Activated gamma-delta T cell (primary cell): ENCODE results near the gene GP1BB.
A peak's percentile ranks its signal among the peaks of the same experiment; 100 is the strongest.

Experiments
- DNase-seq: peaks from one replicate; lab custom pipeline; 2025; lab: John Stamatoyannopoulos, UW

GP1BB gene

GRCh38 chr22:19756288-19757128, 33.2 kb downstream of the GP1BB start:
- peak; percentile 27 for DNase-seq

DNA sequence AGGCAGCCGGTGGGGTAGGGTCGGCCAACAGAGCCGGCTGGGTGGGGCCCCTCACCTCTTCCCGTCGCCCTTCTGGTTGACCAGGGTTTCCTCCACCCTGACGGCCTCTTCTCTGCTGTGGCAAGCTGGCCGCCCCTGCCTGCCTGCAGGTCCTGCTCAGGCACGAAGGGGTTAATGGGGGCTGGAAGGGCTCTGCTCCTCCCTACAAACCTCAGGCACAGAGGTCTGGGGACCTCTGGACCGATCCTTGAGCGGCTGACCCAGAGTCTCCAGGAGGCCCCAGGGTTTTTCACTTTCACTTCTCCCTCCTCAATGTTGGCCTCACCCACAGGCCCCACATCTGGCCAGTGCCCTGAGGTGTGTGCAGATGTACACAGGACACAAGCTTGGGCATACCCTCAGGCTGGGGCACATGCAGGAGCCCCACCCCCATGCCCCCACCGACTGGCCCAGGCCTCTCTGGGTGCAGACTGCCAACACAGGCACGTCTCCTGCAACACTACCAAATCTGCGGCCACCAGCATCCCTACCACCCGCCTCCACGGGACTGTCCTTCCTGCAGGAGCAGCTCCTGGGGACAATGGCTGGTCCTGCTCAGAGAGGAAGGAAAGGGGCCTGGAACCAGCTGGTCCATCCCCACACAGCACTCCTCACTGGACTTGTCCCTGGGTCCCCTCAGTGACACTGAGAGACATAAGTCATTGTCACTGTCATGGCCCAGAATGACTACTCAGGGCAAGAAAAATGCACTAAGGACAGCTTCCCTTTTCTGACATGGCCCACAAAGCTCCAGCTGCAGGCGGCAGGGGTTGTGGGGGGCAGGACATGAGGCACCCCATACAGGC, 34.0 kb downstream of the GP1BB start:
- DNase-seq, result no peak

DNA sequence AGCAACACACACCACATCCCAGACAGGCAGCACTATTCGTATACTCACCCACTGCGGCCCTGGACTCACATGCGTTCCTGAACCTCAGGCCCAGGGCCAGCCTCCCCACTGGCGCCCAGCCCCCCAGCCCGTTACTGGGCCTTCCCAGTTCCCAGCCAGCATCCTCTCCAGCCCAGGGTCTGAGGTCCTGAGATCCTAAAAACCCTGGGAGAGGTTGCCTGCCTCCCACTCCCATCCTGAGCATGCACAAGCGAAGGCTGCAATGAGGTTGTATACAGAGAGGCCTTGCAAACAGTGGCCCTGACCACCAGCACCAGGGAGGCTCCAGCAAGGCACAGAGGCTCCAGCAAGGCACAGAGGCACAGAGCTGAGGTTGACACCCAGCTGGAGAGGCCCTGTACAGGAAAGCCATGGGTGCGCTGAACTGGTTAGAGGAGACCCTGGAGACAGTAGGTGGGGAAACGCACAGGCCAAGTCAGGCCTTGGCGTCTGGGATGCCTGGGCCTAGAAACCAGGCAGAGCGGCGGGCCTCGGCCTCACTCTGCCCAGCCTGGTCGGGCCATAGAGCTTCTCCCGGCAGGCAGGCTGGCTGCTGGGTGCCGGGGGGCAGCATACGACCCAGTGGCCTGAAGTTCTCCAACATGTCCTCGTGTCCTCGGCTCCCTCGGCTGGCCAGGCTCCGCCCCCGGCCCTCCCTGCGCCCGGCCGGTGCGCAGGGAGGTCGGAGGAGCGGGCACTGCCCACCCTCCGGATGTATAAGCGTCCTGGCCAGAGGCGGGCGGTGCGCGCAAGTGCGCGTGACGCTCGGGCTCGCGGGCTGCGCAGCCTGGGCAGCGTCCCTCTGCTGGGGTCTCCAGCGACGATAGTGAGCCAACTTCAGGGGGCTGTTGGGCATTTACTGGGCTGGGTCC, 34.9 kb downstream of the GP1BB start:
- DNase-seq, result no peak

DNA sequence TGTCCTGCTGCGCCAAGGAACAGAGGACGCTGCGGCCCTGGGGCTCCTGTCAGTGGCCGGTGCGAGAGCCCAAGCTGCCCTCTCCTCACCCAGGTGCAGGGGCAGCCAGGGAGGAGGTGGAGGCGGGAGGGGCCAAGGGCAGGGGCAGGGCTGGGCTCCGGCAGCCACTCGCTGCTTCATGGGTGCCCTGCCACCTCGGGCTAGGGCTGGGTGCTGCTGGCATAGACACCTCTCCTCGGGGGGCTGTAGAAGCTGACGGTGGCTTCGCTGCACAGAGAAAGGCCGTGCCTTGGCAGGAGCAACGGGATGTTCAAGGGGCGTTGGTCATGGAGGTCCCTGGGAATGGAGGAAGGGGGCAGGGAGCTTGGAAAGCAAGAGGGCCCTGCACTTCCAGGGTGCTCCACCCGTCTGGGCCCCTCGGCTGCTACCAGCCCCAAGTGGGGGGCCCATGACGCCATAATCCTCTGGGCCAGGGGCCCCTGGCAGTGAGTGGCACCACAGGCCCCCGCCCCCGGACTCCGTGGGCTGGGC, 35.6 kb downstream of the GP1BB start:
- no peak for DNase-seq

GRCh38 chr22:19759427-19760057, 36.2 kb downstream of the GP1BB start:
- no peak for DNase-seq

GRCh38 chr22:19760058-19760950, 37.0 kb downstream of the GP1BB start, which contains the start of gene TBX1:
TSS of gene TBX1 (plus strand) at chr22:19760778. CDS start at chr22:19760844, 66 bp downstream.
- DNase-seq, result no peak

DNA sequence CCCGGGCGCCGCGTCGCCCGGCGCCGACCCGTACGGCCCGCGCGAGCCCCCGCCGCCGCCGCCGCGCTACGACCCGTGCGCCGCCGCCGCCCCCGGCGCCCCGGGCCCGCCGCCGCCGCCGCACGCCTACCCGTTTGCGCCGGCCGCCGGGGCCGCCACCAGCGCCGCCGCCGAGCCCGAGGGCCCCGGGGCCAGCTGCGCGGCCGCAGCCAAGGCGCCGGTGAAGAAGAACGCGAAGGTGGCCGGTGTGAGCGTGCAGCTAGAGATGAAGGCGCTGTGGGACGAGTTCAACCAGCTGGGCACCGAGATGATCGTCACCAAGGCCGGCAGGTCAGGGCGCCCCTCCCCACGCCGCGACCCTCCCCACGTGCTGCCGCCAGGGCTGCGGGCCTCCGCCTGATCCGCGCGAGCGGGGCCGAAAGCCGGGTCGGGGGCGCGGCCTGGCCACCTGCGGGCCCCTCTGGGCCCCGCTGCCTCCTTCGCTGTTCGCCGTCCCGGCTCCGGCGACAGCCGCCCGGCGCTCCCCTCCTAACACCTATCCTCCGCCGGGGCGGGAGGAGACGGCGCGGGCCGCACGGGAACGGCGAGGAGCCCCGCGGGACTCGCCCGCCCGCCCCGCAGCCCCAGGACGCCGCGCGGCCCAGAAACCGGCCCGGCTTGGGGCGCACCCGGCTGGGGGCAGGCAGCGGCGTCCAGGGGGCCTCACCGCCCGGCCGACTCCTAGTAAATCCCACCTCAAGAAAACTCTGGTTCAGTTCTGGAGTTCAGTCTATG, 37.8 kb downstream of the GP1BB start:
- no peak for DNase-seq

DNA sequence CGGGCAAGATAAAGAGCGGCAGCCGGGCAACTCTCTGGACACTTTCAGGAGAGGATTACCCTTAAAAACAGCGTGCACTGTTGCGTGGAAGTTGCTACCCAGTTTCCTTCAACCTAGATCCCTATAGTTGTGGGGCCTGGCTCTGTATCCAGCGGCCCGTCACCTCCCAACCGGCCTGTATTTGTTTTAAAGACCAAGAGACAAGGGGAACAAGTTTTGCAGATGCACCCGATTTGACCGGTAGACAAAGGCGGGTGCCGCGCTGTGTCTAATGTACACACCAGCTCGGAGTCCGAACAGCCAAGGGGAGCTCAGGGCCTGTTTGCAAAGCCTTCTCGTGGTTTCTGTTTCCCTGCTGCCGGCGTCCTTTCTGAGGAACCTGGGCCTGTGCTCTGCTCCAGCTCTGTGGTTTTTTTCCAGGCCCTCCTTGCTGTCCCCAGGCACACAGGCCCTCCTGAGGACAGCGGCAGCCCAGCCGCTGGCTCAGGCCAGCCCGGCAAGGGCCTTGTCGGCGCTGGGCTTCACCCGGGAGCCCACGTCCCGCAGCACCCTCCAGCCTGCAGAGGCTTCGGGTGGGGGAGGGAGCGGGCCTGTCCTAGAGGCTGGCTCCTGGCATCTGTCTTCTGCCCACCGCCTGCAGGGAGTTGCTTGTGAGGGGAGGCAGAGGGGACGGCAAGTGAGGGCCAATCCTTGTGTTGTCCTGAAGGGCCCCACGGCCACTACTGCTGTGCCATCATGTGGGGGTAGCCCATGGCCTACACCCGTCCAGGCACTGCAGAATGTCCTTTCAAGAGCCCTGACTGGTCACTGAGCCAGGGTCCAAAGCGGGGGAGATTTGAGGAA, 38.6 kb downstream of the GP1BB start:
- DNase-seq, result no peak

GRCh38 chr22:19762568-19763457, 39.5 kb downstream of the GP1BB start:
- no peak for DNase-seq

GRCh38 chr22:19763458-19764298, 40.3 kb downstream of the GP1BB start:
- no peak for DNase-seq

DNA sequence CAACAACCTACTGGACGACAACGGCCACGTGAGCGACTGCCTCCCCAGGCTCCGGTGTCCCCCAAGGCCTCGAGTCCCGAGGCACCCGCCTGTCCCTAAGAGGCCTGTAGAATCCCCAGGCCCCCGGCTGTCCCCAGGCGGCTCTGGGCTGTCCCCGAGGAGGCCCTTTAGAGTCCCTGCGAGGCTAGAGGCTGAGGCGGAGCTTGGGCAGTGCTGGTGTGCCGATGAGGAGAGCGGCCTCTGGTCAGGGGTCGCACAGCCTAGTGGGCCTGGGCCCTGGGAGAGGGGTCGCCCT, 40.9 kb downstream of the GP1BB start:
- no peak for DNase-seq

DNA sequence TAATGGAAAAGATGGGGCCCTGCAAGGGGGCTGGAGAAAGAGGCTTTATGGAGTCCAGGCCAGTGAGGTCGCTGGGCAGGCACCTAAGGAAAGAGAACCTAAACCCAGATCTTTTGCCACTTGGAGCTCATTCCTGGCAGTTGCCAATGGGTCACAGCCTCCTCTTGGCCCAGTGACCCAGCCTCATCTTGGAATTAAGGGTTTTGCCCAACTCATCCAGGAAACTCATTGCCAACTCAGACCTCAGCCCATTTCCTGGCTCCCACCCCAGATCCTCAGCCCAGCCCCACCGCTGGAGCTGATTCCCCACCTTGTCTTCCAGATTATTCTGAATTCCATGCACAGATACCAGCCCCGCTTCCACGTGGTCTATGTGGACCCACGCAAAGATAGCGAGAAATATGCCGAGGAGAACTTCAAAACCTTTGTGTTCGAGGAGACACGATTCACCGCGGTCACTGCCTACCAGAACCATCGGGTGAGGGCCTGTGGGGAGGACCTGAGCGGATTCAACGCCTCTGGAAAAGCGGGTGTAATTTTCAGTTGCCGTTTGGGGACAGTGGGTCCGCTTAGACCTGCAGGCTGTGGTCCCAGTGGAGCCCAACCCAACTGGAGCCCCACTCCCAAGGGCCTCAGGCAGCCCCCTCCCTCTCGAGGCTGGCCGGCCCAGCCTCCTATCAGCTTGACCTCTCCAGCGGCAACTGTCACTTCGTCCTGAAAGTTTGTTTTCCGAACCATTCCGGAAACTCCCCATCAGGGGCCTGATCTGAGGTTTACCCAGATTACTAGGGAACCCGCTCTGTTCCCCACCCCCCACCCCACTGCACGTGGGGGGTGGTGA, 41.5 kb downstream of the GP1BB start:
- no peak for DNase-seq

GRCh38 chr22:19765477-19766239, 42.3 kb downstream of the GP1BB start:
- DNase-seq, result no peak

- no peak for DNase-seq
These were observed 42.8 kb downstream of the GP1BB start for GRCh38 chr22:19766240-19766510.
